SK-N-SH (cell line): ENCODE data around the gene ELOA2.

ENCODE experiments used
- ELF1 ChIP-seq: IDR thresholded peaks from 2 replicates; pipeline ENCODE4 v1.4.0; 2012
- FOSL2 ChIP-seq: IDR thresholded peaks from 2 replicates; pipeline ENCODE4 v1.4.0; 2012; ENCODE audit warnings: low read depth, mild to moderate bottlenecking, moderate library complexity, borderline replicate concordance
- GATA2 ChIP-seq: sonication (generic); formaldehyde crosslinking; IDR thresholded peaks from 2 replicates; pipeline ENCODE4 v1.5.0; 2020; ENCODE audit warnings: mild to moderate bottlenecking, missing genetic modification reagents
- MEF2A ChIP-seq: IDR thresholded peaks from 2 replicates; pipeline ENCODE4 v1.4.0; 2012; ENCODE audit warnings: low read depth, borderline replicate concordance
- RAD21 ChIP-seq: IDR thresholded peaks from 2 replicates; pipeline ENCODE4 v1.6.1; 2012; ENCODE audit warnings: mild to moderate bottlenecking, low read length
- SMC3 ChIP-seq: IDR thresholded peaks from 2 replicates; pipeline ENCODE4 v1.6.1; 2012; ENCODE audit warnings: low read depth, low read length, improper control_type of control experiment
- USF2 ChIP-seq: fragments of 150-350 bp; IDR thresholded peaks from 2 replicates; pipeline ENCODE4 v1.6.1; 2017; ENCODE audit warnings: antibody characterized with exemption, low read length, low read depth, borderline replicate concordance
- TF ChIP-seq, protein P1 (sequence below): fragments of 200-600 bp; sonication (generic); IDR thresholded peaks from 2 replicates; pipeline ENCODE4 v1.6.1; 2017; ENCODE audit warnings: antibody characterized with exemption, mild to moderate bottlenecking, moderate library complexity

GRCh38 chr18:47077111-47077510 lies 41.7 kb upstream of the ELOA2 start:
- TF ChIP-seq, protein P1, sequence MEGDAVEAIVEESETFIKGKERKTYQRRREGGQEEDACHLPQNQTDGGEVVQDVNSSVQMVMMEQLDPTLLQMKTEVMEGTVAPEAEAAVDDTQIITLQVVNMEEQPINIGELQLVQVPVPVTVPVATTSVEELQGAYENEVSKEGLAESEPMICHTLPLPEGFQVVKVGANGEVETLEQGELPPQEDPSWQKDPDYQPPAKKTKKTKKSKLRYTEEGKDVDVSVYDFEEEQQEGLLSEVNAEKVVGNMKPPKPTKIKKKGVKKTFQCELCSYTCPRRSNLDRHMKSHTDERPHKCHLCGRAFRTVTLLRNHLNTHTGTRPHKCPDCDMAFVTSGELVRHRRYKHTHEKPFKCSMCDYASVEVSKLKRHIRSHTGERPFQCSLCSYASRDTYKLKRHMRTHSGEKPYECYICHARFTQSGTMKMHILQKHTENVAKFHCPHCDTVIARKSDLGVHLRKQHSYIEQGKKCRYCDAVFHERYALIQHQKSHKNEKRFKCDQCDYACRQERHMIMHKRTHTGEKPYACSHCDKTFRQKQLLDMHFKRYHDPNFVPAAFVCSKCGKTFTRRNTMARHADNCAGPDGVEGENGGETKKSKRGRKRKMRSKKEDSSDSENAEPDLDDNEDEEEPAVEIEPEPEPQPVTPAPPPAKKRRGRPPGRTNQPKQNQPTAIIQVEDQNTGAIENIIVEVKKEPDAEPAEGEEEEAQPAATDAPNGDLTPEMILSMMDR = no peak
- TF ChIP-seq SMC3 (no peak), ELF1 (no peak), MEF2A (no peak), RAD21 (no peak), FOSL2 (no peak), USF2 (no peak), GATA2 (CRISPR knock-in tag) (no peak)
